GM19372 (cell line): ENCODE data around the gene CSH1.
"Not testable (repeated sequence)": the region's sequence is repeated elsewhere in the genome, so short reads cannot be mapped to it uniquely, and the experiment has no call there.

Experiments used
- ATAC-seq: cut with Tn5 transposase; IDR thresholded peaks from one replicate; pipeline ENCODE4 v1.9.1; 2021; ENCODE audit warnings: mild to moderate bottlenecking, low read depth, moderate library complexity; ENCODE audit not compliant: unreplicated experiment

CSH1 gene

GRCh38 chr17:63896524-63897354 is at the start of gene CSH1:
Gene CSH1, minus strand, starts transcription at chr17:63896574. Its CDS starts 63 bp downstream, at chr17:63896511.
- not testable (repeated sequence) for ATAC-seq

GRCh38 chr17:63945784-63946439 is 49.5 kb upstream of the CSH1 start:
- peak; percentile 54 for ATAC-seq

- ATAC-seq = no peak
Observed at GRCh38 chr17:63944736-63945499, 48.5 kb upstream of the CSH1 start.

- no peak for ATAC-seq
Observed at GRCh38 chr17:63943745-63944144, 47.4 kb upstream of the CSH1 start.

GRCh38 chr17:63942309-63942985 is 46.1 kb upstream of the CSH1 start:
- no peak for ATAC-seq

GRCh38 chr17:63941751-63942150 is 45.4 kb upstream of the CSH1 start:
- no peak for ATAC-seq

- no peak for ATAC-seq
Observed at GRCh38 chr17:63941162-63941561, 44.8 kb upstream of the CSH1 start.

GRCh38 chr17:63940584-63940983 is 44.2 kb upstream of the CSH1 start:
- ATAC-seq = no peak

GRCh38 chr17:63939884-63940283 is 43.5 kb upstream of the CSH1 start:
- ATAC-seq = no peak

- no peak for ATAC-seq
Observed at GRCh38 chr17:63939401-63939800, 43.0 kb upstream of the CSH1 start.

- no peak for ATAC-seq
Observed at GRCh38 chr17:63937920-63938319, 41.5 kb upstream of the CSH1 start.

- no peak for ATAC-seq
Observed at GRCh38 chr17:63937319-63937718, 40.9 kb upstream of the CSH1 start.

GRCh38 chr17:63934183-63935112 is 38.1 kb upstream of the CSH1 start:
- no peak for ATAC-seq

GRCh38 chr17:63933598-63933997 is 37.2 kb upstream of the CSH1 start:
- ATAC-seq = no peak

GRCh38 chr17:63932721-63933120 is 36.3 kb upstream of the CSH1 start:
- ATAC-seq = no peak

- ATAC-seq = peak; percentile 79
Observed at GRCh38 chr17:63931981-63932561, 35.7 kb upstream of the CSH1 start, which contains the start of gene CD79B. Gene CD79B, minus strand, starts transcription at chr17:63932331. Its CDS starts 70 bp downstream, at chr17:63932261.

- ATAC-seq = no peak
Observed at GRCh38 chr17:63930951-63931575, 34.7 kb upstream of the CSH1 start.

- ATAC-seq = no peak
Observed at GRCh38 chr17:63929860-63930766, 33.7 kb upstream of the CSH1 start.
